B cell (primary cell): ENCODE measurements around the gene PDCD2L. TPM values are rescaled to one million over a fixed set of nuclear protein-coding genes. Genes with fewer than 3 reads are reported as not detected.

ENCODE experiments used
- ATAC-seq: fragments of 200-7000 bp; cut with Tn5 transposase; one replicate; pipeline ENCODE4 v1.10.0; 2021; ENCODE audit warnings: low read depth, mild to moderate bottlenecking, moderate number of reproducible peaks, moderate library complexity
- CTCF ChIA-PET: fragments of 350-600 bp; sonication (Branson Sonifier 250); formaldehyde crosslinking; loops from one replicate; lab custom pipeline; 2021; ENCODE audit warnings: antibody characterized with exemption, inconsistent platforms; lab: Charles Lee
- POLR2A ChIA-PET: fragments of 350-600 bp; sonication (Branson Sonifier 250); formaldehyde crosslinking; loops from one replicate; lab custom pipeline; 2021; ENCODE audit warnings: antibody characterized with exemption; lab: Charles Lee
- DNase-seq: peaks from one replicate; pipeline ENCODE4 v3.0.0; 2013
- H2AFZ ChIP-seq: 2 replicates; pipeline ENCODE4 v1.6.1; 2012; ENCODE audit warnings: mild to moderate bottlenecking, low read depth, low read length; ENCODE audit not compliant: insufficient read depth, poor library complexity, severe bottlenecking
- H3K27ac ChIP-seq, 2 donors: 1 replicate in 1 of 2; 2 replicates in 1 of 2; pipeline ENCODE4 v1.5.1; 2012 to 2013; ENCODE audit warnings: low read length in 2 of 2, mild to moderate bottlenecking in 2 of 2, moderate library complexity in 1 of 2
- H3K27me3 ChIP-seq, 4 experiments: fragments of 200-600 bp in 1 of 4; sonication (generic) in 1 of 4; replicated peaks in 1 of 4; 1 replicate in 2 of 4; 2 replicates in 2 of 4; pipeline versions ENCODE4 v1.6.1 to v1.7.0; 2013 to 2016; ENCODE audit warnings: low read length in 3 of 4, mild to moderate bottlenecking in 2 of 4, mixed read lengths in 1 of 4, moderate library complexity in 1 of 4; ENCODE audit not compliant: insufficient read depth in 4 of 4, control insufficient read depth in 3 of 4; ENCODE audit errors: control extremely low read depth in 1 of 4
- H3K36me3 ChIP-seq, 2 experiments: replicated peaks in 1 of 2; 1 replicate in 1 of 2; 2 replicates in 1 of 2; pipeline versions ENCODE4 v1.6.1 to v1.7.1; 2013; ENCODE audit warnings: low read length in 1 of 2; ENCODE audit not compliant: insufficient read depth in 2 of 2, control insufficient read depth in 1 of 2; ENCODE audit errors: control extremely low read depth in 1 of 2, extremely low read depth in 1 of 2
- H3K4me1 ChIP-seq, 2 donors: fragments of 200-600 bp in 1 of 2; sonication (generic) in 1 of 2; 1 replicate in 1 of 2; 2 replicates in 1 of 2; pipeline versions ENCODE4 v1.5.1 to v1.6.1; 2013 to 2017; ENCODE audit warnings: low read length in 2 of 2; ENCODE audit not compliant: control insufficient read depth in 2 of 2, insufficient read depth in 2 of 2
- H3K4me2 ChIP-seq: replicated peaks from 2 replicates; pipeline ENCODE3; 2012; ENCODE audit warnings: mild to moderate bottlenecking, low read depth, low read length; ENCODE audit not compliant: poor library complexity, severe bottlenecking
- H3K4me3 ChIP-seq, 5 experiments: fragments of 200-600 bp in 1 of 5; sonication (generic) in 1 of 5; 1 replicate in 3 of 5; 2 replicates in 2 of 5; pipeline versions ENCODE4 v1.5.1 to v1.7.0; 2011 to 2016; ENCODE audit warnings: low read length in 4 of 5, mild to moderate bottlenecking in 4 of 5, low read depth in 2 of 5, control low read depth in 1 of 5, moderate library complexity in 1 of 5; ENCODE audit not compliant: insufficient read depth in 1 of 5; ENCODE audit errors: control extremely low read depth in 1 of 5, extremely low read depth in 1 of 5
- H3K79me2 ChIP-seq: fragments of 200-600 bp; sonication (generic); one replicate; pipeline ENCODE4 v1.6.0; 2016; ENCODE audit warnings: low read length; ENCODE audit not compliant: control insufficient read depth, insufficient read depth
- H3K9ac ChIP-seq: fragments of 200-600 bp; sonication (generic); 2 replicates; pipeline ENCODE4 v1.6.1; 2017; ENCODE audit warnings: mild to moderate bottlenecking, low read length, moderate library complexity
- H3K9me3 ChIP-seq, 3 donors: one replicate each; pipeline versions ENCODE4 v1.6.1 to v1.7.1; 2013; ENCODE audit warnings: low read length in 2 of 3; ENCODE audit not compliant: control insufficient read depth in 2 of 3, insufficient read depth in 1 of 3; ENCODE audit errors: control extremely low read depth in 1 of 3
- H4K20me1 ChIP-seq: 2 replicates; pipeline ENCODE4 v1.6.0; 2012; ENCODE audit warnings: mild to moderate bottlenecking, low read length; ENCODE audit not compliant: insufficient read depth, control insufficient read depth, poor library complexity, severe bottlenecking
- H3K27ac Mint-ChIP-seq: one replicate; pipeline ENCODE4 v1.8.0; 2021; ENCODE audit warnings: mixed read lengths
- H3K27me3 Mint-ChIP-seq: one replicate; pipeline ENCODE4 v1.8.0; 2021; ENCODE audit warnings: mixed read lengths
- H3K4me1 Mint-ChIP-seq: one replicate; pipeline ENCODE4 v1.8.0; 2021; ENCODE audit warnings: mixed read lengths
- H3K4me3 Mint-ChIP-seq: one replicate; pipeline ENCODE4 v1.8.0; 2021; ENCODE audit warnings: mixed read lengths
- H3K9me3 Mint-ChIP-seq: one replicate; pipeline ENCODE4 v1.8.0; 2022; ENCODE audit warnings: mixed read lengths; ENCODE audit not compliant: insufficient read depth
- EZH2 ChIP-seq: IDR thresholded peaks from 2 replicates; pipeline ENCODE4 v1.6.1; 2012; ENCODE audit warnings: borderline replicate concordance, low read depth, mild to moderate bottlenecking, moderate library complexity, low read length; ENCODE audit not compliant: insufficient read depth, poor library complexity, severe bottlenecking
- WGBS: methylation state at CpG from one replicate; pipeline ENCODE4 v1.1.5; 2013; ENCODE audit warnings: missing lambda C conversion rate; ENCODE audit not compliant: insufficient coverage; 5-methylcytosine and 5-hydroxymethylcytosine counted together
- intact Hi-C: fragments of 100-400 bp; cut with micrococcal nuclease; formaldehyde crosslinking; loops from one replicate; pipeline ENCODE4 v1.10.0; 2022
- polyA plus RNA-seq: library from polyadenylated mRNA; depleted of rRNA; stranded (reverse); fragments of >200 nt; gene quantifications from 2 replicates; pipeline ENCODE4 v1.2.3, GENCODE V29; 2012
- total RNA-seq, 2 donors: library from RNA; stranded (reverse); fragments of 120-200 nt in 1 of 2; gene quantifications; 1 replicate in 1 of 2; 2 replicates in 1 of 2; pipeline versions ENCODE4 v1.2.3 to v1.2.4, GENCODE V29; 2013 to 2022
- TF ChIP-seq, protein P1 (sequence below): fragments of 200-600 bp; IDR thresholded peaks from one replicate; pipeline ENCODE4 v1.8.0; 2022; ENCODE audit warnings: antibody characterized with exemption, mild to moderate bottlenecking

PDCD2L gene
- total and polyA plus RNA-seq, 2 donors (not counting 1 experiment from before 2014, with no cell fraction given), result 11.3 to 16.7 TPM

DNA sequence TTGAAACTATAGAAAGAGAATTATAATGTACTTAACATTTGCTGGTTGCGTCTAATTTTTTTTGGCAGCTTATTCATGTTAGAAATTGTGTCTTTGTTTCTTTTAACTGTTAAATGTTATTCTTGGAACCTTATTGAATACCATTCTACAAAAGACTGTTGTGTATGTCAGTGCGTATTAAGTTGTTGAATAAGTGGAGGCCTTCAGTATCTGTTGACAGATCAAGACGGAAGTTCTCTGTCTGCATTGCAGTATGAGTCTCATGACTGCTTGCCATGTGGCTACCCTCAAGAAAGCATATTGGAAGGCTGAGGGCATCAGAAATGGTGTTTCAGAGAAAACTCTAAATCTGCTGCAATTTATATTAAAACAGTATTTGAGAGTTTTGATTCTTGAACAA is 32.5 kb downstream of the PDCD2L start:
- H3K4me2 ChIP-seq, result no peak overlapping the region
- intact Hi-C loops, result no loop called here
- H3K4me1 Mint-ChIP-seq, result peaks cover 6% of the 10 kb centered on the region

DNA sequence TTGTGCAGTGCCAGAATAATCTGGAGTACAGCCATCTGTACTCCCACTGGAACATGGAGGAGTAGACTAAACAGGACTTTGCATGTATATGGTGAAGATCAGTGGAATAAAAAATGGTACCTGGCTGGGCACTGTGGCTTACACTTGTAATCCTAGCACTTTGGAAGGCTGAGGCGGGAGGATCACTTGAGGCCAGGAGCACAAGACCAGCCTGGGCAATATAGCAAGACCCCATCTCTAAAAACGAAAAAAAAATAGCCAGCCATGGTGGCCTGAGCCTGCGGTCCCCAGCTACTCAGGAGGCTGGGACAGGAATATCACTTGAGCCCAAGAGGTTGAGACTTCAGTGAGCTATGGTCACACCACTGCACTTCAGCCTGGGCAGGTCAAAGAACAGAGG is 44.0 kb downstream of the PDCD2L start:
- no peaks in the 10 kb centered on the region for H4K20me1 ChIP-seq

More for the DNA sequence above, 32.5 kb downstream of the PDCD2L start:
- H4K20me1 ChIP-seq, result peaks cover 62% of the 10 kb centered on the region
- peaks cover 0 to 67% of the 10 kb centered on the region in 2 experiments for H3K36me3 ChIP-seq
- no peaks in the 10 kb centered on the region for H3K27me3 Mint-ChIP-seq
- POLR2A ChIA-PET, result no interaction called here
- DNase-seq (no peak), ATAC-seq (no peak)
- no peak overlapping the region for H2AFZ ChIP-seq
- no peak for TF ChIP-seq EZH2
- TF ChIP-seq, protein P1, sequence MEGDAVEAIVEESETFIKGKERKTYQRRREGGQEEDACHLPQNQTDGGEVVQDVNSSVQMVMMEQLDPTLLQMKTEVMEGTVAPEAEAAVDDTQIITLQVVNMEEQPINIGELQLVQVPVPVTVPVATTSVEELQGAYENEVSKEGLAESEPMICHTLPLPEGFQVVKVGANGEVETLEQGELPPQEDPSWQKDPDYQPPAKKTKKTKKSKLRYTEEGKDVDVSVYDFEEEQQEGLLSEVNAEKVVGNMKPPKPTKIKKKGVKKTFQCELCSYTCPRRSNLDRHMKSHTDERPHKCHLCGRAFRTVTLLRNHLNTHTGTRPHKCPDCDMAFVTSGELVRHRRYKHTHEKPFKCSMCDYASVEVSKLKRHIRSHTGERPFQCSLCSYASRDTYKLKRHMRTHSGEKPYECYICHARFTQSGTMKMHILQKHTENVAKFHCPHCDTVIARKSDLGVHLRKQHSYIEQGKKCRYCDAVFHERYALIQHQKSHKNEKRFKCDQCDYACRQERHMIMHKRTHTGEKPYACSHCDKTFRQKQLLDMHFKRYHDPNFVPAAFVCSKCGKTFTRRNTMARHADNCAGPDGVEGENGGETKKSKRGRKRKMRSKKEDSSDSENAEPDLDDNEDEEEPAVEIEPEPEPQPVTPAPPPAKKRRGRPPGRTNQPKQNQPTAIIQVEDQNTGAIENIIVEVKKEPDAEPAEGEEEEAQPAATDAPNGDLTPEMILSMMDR, result no peak
- no peaks in the 10 kb centered on the region for H3K9me3 Mint-ChIP-seq
- H3K4me3 ChIP-seq, result no peak overlapping the region
- CTCF ChIA-PET, result no interaction called here
- H3K9ac ChIP-seq, result no peak overlapping the region
- no peaks in the 10 kb centered on the region for H3K9me3 ChIP-seq
- no peaks in the 10 kb centered on the region for H3K27me3 ChIP-seq
- peaks cover 47% of the 10 kb centered on the region for H3K79me2 ChIP-seq
- H3K27ac Mint-ChIP-seq, result no peak overlapping the region
- 100% methylated on average over 2 of the region's 3 CpGs for WGBS
- no peaks in the 10 kb centered on the region for H3K4me1 ChIP-seq
- H3K4me3 Mint-ChIP-seq, result no peak overlapping the region
- H3K27ac ChIP-seq, result no peak overlapping the region

More for the DNA sequence above, 44.0 kb downstream of the PDCD2L start:
- H3K27me3 Mint-ChIP-seq, result no peaks in the 10 kb centered on the region
- POLR2A ChIA-PET, result no interaction called here
- CTCF ChIA-PET, result no interaction called here
- no peak overlapping the region for H3K4me3 Mint-ChIP-seq
- H3K4me1 Mint-ChIP-seq, result no peaks in the 10 kb centered on the region
- intact Hi-C loops, result no loop called here
- DNase-seq (no peak), ATAC-seq (no peak)
- H3K9me3 Mint-ChIP-seq, result no peaks in the 10 kb centered on the region
- Histone ChIP-seq H3K4me2 (no peak overlapping the region), H3K4me3 (no peak overlapping the region), H3K79me2 (no peaks in the 10 kb centered on the region), H3K36me3 (peaks cover 22 to 74% of the 10 kb centered on the region in 2 experiments), H3K27me3 (no peaks in the 10 kb centered on the region), H2AFZ (no peak overlapping the region), H3K27ac (no peak overlapping the region), H3K4me1 (no peaks in the 10 kb centered on the region), H3K9me3 (no peaks in the 10 kb centered on the region), H3K9ac (no peak overlapping the region)
- 94% methylated on average over 3 of the region's 3 CpGs for WGBS
- TF ChIP-seq, protein P1, result no peak
- no peak for TF ChIP-seq EZH2
- no peak overlapping the region for H3K27ac Mint-ChIP-seq
